Measurements from ENCODE around the gene ZNF462.
"Not testable (repeated sequence)": the region's sequence is repeated elsewhere in the genome, so short reads cannot be mapped to it uniquely, and the experiment has no call there.

The ZNF462 gene

DNA sequence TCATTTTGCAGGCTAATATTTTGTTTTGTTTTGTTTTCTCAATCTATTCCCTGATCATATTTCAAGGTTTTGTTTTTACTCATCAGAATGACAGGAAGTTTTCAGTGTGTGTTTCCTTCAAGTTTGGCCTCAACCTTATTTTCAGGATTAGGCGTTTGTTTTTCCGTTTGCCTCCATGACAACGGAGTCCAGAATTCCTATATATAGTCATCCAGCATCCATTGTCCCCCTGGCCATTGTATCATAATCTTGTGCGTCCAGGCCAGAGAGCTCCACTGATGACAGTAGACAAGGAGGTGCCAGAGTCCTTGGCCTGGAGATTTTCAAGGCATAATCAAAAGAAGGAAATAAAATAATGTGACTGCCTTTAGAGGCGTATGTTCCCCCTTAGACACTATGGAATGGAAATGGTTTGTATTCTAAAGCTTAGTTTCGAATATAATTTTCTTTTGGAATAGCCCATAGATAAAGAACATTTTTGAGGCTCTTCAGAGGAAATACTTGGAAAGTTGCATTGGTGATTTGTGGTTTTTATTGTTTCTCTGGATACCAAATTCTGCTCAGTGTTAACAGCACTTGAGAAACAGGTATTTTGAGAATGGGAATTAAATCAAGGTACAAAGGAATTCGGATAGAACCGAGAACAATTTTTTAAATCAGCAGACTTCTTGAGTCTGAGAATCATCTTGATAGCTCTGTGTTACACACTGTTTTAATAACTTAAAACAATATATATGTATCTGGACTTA lies 99.8 kb downstream of the ZNF462 start:
- DNase-seq (ENCODE audit: low spot score) = no peak

DNA sequence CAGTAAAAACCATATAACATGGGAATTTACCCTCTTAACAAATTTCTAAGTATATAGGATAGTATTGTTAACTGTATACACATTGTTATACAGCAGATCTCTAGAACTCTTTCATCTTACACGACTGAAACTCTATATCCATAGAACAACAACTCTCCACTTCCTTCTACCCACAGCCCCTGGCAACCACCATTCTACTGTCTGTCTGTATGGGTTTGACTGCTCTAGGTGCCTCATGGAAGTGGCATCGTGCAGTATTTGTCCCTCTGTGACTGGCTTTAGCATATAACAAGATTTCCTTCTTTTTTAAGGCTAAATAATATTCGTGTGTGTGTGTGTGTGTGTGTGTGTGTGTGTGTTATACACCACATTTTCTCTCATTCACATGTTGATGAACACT lies 100.7 kb downstream of the ZNF462 start:
- no peak for DNase-seq (ENCODE audit: low spot score)

DNA sequence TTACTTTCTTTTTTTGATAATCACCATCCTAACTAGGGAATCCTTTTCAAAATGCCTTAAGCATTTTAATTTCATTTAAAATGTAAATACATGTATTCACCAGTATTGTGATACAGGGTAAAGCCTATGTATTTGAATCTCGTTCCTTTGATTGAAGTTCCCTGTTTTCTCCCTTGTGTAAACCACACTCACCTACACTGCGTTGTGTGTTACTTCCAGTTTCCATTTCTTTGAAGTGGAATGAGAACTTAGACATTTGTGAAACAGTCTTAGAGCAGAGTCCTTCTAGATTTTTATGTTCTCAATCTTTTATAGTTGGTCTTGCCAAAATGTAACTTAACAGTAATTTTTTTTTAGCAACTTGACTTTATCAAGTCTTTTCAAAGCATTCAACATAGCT lies 101.4 kb downstream of the ZNF462 start:
- DNase-seq (ENCODE audit: low spot score) = no peak

DNA sequence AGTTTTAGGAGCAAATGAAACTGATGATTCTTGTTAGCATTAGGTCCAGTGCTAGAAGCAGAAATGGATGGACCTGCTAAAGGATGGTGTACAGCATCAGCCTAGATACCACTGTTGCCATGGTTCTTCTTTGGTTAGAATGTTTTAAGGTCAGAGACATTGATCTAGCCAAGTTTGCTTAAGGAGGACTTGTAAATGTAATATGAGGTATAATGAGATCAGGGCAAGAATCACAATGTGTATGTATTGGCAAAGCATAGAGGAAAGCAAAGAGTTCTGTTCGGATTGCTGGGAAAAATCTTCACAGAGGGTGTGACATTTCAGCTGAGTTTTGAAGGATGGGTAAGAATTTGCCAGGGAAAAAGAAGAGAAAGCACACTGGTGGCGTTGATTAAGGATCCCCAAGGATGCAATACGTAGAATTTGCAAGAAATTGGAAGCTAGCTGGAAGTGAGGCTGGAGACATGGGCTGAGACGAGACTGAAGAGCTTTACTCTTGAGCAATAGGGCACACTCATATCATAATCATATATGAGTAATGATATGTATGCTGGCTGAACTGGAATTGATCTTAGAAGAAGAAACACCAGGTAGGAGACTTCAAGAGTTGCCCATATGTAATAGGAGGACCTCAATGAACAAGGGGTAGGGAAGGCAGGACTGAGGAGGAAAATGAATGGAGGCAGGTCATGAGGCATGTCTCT lies 102.0 kb downstream of the ZNF462 start:
- DNase-seq (ENCODE audit: low spot score) = no peak

DNA sequence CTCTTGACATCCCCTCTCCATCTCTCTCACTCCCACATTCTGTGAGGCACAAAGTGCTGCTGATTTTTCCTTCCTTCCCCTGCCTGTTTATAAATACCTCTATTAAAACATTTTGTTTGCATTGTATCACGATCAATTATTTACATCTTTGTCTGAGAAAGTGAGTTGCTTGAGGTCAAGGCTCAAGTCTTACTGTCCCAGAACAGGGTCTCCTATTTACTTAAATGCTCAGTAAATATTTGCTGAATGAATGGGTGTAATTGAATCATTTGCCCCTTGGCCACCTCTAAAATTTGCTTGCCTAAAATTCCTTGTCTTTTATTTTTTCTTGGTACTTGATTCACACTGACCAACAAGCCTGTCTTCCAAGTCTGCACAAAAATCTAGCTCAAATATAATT lies 103.5 kb downstream of the ZNF462 start:
- DNase-seq (ENCODE audit: low spot score) = no peak

DNA sequence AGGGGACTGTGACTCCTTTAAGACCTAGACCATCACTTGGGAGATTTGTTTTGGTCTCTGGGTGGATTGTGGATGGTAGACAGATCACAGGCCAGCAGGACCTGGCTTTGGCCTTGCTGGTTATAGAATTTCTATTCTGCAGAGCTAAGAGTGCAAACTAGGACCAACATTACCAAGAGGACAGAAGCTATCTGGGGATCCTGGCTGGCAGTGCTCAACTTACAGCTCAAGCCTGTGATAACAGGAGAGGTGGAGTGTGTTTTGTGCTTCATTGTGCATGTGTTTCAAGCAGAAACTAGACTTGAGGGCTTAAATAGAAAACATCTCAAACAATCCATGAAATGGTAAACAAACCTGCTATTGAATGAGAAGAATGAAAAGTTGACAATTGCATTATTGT lies 106.7 kb downstream of the ZNF462 start:
- DNase-seq (ENCODE audit: low spot score) = no peak

DNA sequence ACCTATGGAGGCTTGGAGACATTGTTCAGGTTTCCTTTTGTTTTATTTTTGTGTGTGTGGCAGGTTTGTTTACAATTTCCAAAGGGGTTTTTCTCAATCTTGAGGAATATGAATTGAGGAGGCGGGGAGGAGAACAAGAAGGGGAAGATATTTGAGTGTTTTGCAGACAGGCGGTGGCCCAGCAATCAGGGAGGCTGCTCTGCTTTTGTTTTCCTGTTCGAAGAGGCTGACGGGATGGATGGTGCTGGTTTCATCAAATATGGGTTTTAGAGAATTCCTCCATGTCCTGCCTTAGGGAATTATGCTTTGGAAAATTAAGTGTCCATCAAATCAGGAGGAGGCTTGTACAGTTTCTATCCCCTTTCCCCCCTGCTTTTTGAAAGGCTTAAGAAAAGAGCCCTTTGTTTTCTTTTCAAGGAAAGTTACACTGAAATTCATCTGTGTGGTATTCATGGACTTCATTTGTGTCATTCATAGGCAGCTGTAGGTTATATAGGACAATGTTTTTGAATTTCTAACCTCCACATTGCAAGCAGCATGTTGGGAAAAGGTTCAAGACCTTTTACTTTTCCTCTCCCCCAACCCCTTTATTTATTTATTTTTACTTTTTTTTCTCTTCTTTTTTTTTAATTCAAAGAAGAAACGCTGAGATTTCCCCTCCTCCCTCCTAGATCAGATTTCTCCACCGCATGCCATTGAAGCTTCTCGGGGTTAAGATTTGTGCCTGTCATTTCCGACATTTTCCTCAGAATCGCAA lies 107.4 kb downstream of the ZNF462 start:
- no peak for DNase-seq (ENCODE audit: low spot score)

DNA sequence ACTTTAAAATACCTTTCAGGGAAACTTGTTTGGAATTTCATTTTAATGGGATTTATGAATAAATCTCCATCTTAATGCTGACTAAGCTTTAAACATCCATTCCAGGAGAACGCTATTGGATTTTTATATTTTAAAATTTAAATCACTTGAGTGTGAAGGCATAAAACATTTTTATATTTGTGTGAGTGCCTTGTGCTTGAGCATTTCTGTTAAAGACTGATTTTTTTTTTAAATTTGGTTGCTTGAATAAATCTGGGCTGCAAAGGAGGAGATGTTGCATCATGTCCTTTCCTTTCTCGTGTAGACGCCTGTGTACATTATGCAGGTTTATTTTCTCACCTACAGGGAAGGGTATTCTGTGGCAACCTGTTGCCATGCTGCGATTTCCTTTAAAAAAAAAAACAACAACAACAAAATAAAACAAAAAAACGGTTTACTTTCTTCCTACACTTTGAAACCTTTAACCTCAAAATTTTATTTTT lies 108.1 kb downstream of the ZNF462 start:
- DNase-seq (ENCODE audit: low spot score) = no peak

DNA sequence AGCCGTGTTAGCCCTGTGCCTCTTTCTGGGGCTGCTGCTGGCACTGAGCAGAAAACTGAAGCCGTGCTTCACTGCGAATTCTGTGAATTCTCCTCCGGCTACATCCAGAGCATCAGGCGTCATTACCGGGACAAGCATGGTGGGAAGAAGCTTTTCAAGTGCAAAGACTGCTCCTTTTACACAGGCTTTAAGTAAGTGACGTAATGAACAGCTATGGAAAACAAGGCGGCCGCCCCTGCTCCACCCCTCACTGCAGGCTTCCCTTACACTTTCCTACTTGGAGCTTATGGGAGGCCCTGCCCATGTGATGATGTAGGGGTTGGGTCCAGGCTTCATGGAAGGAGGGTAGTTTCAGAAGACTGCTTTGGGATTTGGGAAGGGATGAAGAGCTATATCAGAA lies 109.1 kb downstream of the ZNF462 start:
- DNase-seq (ENCODE audit: low spot score) = no peak

DNA sequence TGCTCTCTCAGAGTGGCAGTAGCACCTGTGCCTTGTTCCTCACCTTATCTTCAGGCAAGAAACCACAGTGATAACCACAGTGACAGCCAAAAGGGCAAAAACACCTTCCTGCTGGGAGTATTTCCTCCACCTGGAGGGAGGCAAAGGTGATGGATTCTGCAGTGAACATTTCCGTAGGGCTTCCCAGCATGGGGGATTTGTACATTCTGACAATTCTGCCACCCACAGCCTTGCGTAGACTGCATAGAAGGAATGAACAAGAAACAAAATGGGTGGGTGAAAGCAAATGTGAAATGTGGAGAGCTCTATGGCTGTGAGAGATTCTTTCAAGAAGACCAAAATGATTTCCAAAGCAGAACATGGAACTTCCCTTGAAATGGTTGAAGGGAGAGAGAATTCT lies 111.4 kb downstream of the ZNF462 start:
- DNase-seq (ENCODE audit: low spot score) = no peak

DNA sequence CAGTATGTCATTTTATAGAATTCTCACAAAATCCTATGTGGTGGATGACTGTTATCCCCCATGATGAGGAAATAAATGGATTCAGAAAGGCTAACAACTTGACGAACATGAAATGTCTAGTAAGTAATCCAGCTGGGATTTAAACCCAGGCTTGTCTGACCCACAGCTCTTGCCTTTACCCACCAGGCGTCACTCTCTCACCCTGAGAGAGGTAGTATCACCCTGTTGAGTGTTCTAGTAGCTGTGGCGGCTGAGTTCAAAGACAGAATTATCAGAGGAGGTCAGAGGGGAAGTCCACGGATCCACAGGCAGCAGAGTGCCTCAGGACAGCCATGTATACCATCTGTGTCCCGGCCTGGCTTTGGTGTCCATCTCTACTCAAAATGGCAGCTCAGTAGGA lies 113.8 kb downstream of the ZNF462 start:
- DNase-seq (ENCODE audit: low spot score) = no peak

DNA sequence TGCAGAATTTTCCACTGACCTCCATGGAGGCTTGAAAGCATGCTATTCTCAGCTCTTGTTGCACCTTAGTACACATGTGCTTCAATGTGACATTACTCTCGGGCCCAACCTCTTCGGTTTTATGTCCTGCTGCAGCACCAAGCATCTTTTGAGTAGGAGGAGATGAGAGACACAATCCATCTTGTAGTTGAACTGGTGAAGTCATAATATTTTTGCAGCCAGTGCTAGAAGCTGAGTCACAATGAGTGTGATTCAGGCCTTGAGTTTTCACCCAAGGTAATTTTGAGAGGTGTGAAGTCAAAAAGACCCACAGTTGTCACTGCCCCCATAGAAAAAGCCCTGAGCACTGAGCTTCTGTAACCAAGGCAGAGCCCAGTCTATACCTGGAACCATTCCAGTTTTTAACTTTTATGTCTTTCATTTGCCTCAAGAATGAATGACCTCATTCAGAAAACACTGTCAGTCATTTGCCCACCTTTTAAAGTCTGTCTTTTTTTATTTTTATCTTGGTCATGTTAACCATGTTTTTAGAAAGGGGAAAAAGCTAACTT lies 117.7 kb downstream of the ZNF462 start:
- DNase-seq (ENCODE audit: low spot score) = no peak

DNA sequence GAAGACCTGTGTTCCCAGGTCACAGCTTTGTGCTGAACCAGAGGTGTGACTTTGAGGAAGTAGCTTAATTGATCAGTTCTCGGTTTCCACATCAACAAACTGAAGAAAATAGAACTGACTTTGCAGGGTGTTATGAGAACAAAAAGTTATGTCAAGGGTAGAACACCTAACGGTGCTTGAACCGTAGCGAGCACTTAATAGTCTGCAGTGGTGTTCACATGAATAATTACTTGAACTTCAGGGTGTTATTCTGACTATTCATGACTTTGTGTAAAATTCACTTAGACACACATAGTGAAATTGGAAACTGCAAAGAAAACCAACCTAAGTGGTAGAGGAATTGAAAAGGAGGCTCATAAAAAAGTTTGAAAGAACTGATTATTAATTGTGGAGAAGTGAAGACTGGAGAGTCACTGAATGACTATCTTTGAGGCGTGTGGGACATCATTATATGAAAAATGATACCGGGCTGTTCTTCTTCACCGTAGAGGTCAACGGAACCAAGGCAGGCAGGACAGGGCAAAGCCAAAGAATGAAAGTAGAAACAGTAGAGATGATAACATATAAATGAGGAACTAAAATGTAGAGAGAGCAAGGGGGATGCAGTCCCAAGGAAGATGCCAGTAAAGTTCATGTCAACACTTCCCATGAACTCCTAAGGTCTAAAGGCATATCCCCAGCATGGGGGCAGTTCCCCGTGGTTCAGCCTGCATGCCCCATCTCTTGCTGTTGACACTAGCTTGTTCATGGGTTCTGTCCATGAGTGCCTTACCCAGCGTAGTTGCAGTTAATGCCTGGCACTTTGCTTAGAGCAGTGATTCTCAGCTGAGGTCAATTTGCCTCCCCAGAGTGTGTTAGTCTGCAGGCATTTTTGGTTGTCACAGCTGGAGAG lies 118.7 kb downstream of the ZNF462 start:
- DNase-seq (ENCODE audit: low spot score) = no peak

DNA sequence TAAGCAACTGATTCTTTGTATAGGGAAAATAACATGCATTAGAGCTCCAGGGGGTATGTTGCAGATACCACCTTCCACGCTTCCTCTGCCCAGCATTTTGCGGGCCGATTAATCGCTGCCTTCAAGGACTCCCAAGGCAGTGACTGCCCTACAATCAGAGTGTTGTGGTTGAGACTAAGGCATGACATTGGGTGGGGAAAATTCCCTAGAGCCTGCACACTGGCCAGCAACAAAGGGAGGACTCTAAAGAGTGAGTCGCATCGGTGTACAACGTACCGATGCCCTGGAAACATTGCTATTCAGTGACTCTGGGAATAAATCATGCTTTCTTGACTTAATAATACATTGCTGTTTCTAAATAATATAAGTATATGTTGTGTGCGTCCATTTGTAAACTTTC lies 119.7 kb downstream of the ZNF462 start:
- DNase-seq (ENCODE audit: low spot score) = no peak

DNA sequence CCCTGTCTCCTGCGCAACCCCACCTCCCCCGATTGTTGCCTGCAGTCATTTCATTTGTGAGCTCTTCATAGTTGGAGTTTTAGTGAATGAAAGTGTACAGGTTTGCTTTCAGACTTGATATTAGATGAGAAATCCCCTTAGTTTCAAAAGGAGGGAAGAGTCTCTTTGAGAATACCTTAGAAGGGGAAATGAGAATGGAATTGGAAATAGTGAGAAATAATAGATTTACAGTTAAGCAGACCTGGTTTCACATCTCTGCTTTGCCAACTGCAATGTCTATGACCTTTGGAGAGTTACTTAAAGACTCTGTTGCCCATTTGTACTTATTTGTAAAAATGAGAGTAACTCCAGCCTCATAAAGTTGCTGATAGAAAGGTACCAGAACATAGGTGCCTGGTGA lies 120.4 kb downstream of the ZNF462 start:
- DNase-seq (ENCODE audit: low spot score) = no peak

DNA sequence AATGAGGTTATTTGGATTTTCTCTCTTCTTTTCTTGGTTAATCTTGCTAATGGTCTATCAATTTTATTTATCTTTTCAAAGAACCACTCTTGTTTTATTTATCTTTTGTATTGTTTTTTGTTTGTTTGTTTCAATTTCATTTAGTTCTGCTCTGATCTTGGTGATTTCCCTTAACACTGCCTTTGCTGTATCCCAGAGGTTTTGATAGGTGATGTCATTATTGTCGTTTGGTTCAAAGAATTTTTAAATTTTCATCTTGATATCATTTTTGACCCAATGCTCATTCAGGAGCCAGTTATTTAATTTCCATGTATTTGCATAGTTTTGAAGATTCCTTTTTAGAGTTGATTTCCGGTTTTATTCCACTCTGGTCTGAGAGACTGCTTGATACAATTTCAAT lies 126.9 kb downstream of the ZNF462 start:
- not testable (repeated sequence) for DNase-seq (ENCODE audit: low spot score)

DNA sequence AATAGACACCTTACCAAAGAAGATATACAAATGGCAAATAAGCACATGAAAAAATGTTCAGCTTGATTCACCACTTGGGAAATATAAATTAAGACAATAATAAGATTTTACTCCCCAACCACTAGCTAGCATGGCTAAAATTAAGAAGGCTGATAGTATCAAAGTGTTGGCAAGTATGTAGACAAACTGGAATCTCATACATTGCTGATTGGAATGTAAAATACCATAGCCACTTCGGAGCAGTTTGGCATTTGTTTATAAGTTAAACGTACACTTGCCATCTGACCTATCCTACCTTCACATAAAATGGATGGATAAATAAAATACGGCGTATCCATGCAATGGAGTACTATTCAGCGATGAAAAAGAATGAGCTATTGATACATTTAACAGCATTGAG lies 129.2 kb downstream of the ZNF462 start:
- no peak for DNase-seq (ENCODE audit: low spot score)

DNA sequence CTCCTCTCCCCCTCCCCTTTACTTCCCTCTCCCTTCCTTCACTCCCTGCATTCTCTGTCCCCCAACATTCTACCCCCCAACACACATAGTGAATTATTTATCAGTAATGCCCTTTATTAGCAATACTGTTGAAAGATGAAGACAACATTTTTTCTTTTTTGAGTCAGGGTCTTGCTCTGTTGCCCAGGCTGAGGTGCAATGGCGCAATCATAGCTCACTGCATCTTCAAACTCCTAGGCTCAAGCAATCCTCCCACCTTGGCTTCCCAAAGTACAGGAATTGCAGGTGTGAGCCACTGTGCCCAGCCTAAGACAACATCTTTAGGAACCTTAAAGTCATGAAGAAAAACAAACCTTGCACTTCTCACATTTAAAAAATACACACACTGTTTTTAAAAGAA lies 130.6 kb downstream of the ZNF462 start:
- DNase-seq (ENCODE audit: low spot score) = no peak

DNA sequence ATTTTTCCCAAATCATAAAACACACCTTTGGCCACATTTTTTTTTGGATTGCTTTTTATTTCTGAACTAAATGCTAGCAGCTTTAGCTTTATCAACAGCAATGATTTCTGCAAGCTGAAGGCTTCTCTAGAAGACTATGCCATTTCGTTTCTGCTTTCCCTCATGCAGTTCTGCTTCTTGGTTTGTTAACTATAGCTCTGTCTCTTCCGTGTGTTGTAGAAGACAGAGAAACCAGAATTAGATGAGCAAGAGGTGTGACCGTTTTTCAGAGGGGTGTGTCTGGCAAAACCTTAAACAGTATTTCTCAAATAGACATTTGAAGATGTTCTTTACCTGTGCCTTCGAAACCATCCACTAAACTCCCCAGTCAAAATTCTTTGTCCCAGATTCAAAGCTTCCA lies 131.5 kb downstream of the ZNF462 start:
- no peak for DNase-seq (ENCODE audit: low spot score)

DNA sequence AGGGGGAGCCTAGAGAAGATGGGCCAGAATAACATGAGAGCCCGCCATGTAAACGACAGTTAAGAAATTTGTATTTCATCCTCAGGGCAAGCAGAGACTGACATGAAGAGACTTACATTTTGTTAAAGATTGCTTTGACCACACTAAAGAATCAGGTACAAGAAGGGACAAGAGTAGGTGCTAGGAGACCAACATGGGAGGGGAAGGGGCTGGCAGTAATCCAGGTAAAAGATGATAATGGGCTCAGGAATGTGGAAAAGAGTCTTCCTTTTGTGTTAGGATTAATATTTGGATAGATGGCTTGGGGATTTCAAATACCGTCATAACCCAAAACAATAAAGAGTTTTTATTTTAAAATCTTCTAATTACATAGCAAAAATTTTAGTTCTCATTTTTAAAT lies 137.3 kb downstream of the ZNF462 start:
- no peak for DNase-seq (ENCODE audit: low spot score)

DNA sequence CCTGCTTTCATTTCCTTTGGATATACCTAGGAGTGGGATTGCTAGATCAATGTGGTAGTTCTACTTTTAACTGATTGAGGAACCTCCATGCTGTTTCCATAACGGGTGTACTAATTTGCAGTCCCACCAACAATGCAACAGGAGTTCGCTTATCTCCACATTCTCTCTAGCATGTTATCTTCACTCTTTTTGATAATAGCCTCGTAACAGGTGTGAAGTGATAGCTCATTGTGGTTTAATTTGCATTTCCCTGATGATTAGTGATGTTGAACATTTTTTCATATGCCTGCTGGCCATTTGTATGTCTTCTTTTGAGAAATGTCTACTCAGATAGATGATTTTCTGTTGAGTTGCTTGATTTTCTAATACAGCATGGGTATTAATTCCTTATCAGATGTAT lies 142.2 kb downstream of the ZNF462 start:
- DNase-seq (ENCODE audit: low spot score) = no peak

DNA sequence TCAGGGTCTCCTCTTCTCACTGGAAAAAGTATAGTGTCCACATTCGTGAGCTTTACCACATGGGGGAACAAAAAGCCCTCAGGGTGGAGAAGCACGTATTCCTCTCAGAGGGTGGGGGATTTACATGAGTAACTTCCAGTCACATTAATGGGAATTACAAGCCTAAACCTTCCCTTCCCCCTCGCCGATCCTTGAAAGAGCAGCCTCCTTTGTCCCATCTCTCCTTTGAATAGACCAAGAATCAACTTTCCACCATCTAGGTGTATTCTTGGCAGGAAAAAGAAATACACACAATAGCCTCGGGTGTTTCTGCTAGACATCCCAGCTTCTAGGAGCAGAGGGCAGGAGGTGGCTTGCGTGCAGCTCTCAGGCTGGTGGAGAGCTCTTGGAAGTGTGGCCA lies 144.4 kb downstream of the ZNF462 start:
- no peak for DNase-seq (ENCODE audit: low spot score)

All from left forelimb (tissue), 1 donor.